ENCODE measurements around the gene TRAP1. TPM values are rescaled to one million over a fixed set of nuclear protein-coding genes. Genes with fewer than 3 reads are reported as not detected.

TRAP1 gene
- total and polyA plus RNA-seq, 12 donors = 59.8 to 113 (median 87.9) TPM

DNA sequence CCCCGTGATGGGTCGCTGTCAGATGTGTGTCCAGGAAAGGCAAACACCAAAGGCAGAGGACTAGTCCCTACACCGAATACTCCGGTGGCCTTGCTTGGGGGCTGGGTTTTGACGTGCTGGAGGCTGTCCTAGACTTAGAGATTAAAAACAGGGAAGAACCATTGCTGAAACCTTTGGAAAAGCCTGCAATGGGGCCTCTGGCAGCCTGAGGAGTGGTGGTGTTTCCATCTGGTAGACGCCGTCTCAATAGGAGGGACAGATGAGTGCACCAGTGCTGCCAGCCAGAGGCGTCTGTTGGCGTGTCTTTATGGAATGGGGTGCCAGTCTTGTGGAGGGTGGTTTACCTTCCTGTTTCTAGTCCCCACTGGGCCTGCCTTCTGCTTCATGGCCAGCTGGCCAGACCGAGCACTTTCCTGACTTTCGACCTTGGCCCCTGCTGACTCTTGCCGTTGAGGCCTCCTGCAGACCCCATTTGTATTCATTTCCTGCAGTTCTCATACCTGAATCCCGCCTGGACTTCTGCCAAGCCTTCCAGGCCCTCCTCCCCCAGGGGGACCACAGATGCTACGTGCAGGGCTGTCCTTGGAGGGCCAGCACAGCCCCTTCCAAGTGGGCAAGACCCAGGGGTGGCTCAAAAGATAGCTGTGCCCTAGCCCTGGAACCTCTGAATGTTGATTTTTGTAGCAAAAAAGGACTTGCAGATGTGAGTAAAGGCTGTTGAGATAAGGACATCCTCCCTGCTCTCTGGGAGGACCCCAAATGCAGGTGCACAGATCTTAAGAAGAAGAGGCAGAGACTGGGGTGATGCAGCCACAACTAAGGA is 64.7 kb downstream of the TRAP1 start:
- H3K27ac ChIP-seq = no peak overlapping the region
- H3K27me3 ChIP-seq = no peaks in the 10 kb centered on the region
- no peaks in the 10 kb centered on the region for H3K9me3 ChIP-seq (replicated peaks in 1 of 3)
- H3K4me3 ChIP-seq = no peak overlapping the region
- TF ChIP-seq CTCF (IDR thresholded peaks at IDR 0.05) (no peak), POLR2A (IDR thresholded peaks at IDR 0.05) (no peak)
- 73 to 82% (median 78%) methylated on average over 8 to 14 of the region's 14 CpGs for WGBS, 4 donors
- H3K36me3 ChIP-seq (replicated peaks in 1 of 2) = peaks cover 0 to 32% of the 10 kb centered on the region in 2 donors
- DNase-seq = peak in 4 of 7 donors; percentile 9 to 45 (median 19)
- intact Hi-C loops (cut with DNase I) = no loop called here
- peaks cover 0 to 7% of the 10 kb centered on the region in 2 donors for H3K4me1 ChIP-seq (replicated peaks in 1 of 2)

DNA sequence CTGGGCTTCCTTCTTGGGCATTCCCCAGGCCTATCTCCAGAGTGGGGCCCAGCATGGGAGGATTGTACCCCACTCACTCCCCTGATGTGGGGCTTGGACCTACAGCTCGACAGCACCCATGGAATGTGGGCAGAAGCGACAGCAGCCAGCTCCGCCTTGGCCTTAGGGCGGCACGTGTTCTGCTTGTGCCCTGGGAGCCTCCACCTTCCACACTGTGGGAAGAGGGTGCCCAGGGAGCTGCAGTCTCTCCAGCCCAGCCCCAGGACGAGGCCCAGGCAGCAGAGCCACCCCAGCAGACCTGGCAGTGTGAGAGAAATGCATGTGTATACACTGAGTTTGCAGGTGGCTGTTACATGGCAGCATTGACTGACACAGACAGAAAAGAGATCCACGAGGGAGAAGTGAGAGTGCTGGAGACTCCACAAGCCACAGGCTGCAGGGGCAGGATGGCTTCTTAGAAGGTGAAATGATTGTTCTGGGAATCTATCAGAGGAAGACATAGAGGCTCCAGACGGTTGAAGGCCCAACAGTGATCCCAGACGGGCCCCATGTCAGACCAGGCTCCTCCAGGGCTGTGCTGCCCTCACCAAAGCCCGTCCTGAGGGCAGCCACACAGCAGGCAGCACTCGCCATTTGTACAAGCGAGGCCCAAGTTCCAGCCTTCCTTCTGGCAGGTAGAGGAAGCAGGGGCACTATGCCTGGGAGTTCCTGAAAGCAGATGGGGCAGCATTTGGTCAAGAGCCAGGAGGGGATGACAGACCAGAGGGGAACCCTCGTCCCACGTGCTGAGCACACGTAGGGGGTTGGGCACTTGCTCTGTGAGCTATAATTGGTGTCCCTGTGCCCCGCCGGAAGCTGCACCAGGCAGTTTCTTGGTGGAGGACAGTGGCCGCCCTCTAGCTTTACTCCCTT is 65.6 kb downstream of the TRAP1 start:
- DNase-seq = peak in 3 of 7 donors; percentile 8 to 35 (median 12)
- no peaks in the 10 kb centered on the region for H3K9me3 ChIP-seq (replicated peaks in 1 of 3)
- H3K27me3 ChIP-seq = no peaks in the 10 kb centered on the region
- H3K4me1 ChIP-seq (replicated peaks in 1 of 2) = peaks cover 0 to 7% of the 10 kb centered on the region in 2 donors
- intact Hi-C loops (cut with DNase I) = no loop called here
- TF ChIP-seq CTCF (IDR thresholded peaks at IDR 0.05) (no peak), POLR2A (IDR thresholded peaks at IDR 0.05) (no peak)
- H3K36me3 ChIP-seq (replicated peaks in 1 of 2) = peaks cover 0 to 23% of the 10 kb centered on the region in 2 donors
- 80 to 89% (median 86%) methylated on average over 10 to 18 of the region's 18 CpGs for WGBS, 4 donors
- H3K27ac ChIP-seq = no peak overlapping the region
- no peak overlapping the region for H3K4me3 ChIP-seq

- peak in 2 of 7 donors; percentile 10 for DNase-seq
- WGBS, 4 donors = 89 to 93% (median 91%) methylated on average over 13 of the region's 13 CpGs
- intact Hi-C loops (cut with DNase I) = no loop called here
- no peaks in the 10 kb centered on the region for H3K9me3 ChIP-seq (replicated peaks in 1 of 3)
- H3K4me1 ChIP-seq (replicated peaks in 1 of 2) = peaks cover 0 to 7% of the 10 kb centered on the region in 2 donors
- no peak overlapping the region for H3K27ac ChIP-seq
- no peak overlapping the region for H3K4me3 ChIP-seq
- peaks cover 0 to 16% of the 10 kb centered on the region in 2 donors for H3K36me3 ChIP-seq (replicated peaks in 1 of 2)
- no peak for TF ChIP-seq CTCF (IDR thresholded peaks at IDR 0.05)
- no peak for TF ChIP-seq POLR2A (IDR thresholded peaks at IDR 0.05)
- H3K27me3 ChIP-seq = no peaks in the 10 kb centered on the region
Observed at GRCh38 chr16:3650631-3651265, 66.6 kb downstream of the TRAP1 start.

All from adrenal gland (tissue), 12 donors.